ENCODE data around the gene CAMLG. TPM values are rescaled to one million over a fixed set of nuclear protein-coding genes. Genes with fewer than 3 reads are reported as not detected.

CAMLG gene
- total and polyA plus RNA-seq, 9 donors: 40.6 to 91.9 (median 67.9) TPM

DNA sequence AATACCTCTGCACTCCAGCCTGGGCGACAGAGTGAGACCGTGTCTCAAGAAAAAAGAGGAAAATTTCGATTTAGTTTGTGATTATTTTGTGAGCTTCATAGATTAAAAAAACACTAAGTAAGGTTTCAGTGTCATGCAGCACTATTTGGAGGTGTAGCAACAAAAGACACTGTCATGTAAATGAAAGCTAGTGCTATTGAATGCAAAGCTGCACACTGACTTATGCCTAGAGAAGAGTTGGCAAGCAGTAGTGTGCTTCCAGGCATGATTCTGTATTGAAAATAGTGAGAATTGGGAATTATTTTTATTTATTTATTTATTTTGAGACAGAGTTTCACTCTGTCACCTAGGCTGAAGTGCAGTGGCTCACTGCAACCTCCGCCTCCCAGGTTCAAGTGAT lies 54.8 kb downstream of the CAMLG start:
- Histone ChIP-seq H3K27me3 (no peaks in the 10 kb centered on the region), H3K9me3 (no peaks in the 10 kb centered on the region), H3K4me1 (ENCODE audit: insufficient read depth) (no peaks in the 10 kb centered on the region), H3K36me3 (no peaks in the 10 kb centered on the region), H3K27ac (no peak overlapping the region), H3K4me3 (no peak overlapping the region)
- DNase-seq: no peak
- intact Hi-C loops (cut with DNase I): no loop called here
- TF ChIP-seq POLR2A (IDR thresholded peaks at IDR 0.05): no peak
- TF ChIP-seq, protein P1, sequence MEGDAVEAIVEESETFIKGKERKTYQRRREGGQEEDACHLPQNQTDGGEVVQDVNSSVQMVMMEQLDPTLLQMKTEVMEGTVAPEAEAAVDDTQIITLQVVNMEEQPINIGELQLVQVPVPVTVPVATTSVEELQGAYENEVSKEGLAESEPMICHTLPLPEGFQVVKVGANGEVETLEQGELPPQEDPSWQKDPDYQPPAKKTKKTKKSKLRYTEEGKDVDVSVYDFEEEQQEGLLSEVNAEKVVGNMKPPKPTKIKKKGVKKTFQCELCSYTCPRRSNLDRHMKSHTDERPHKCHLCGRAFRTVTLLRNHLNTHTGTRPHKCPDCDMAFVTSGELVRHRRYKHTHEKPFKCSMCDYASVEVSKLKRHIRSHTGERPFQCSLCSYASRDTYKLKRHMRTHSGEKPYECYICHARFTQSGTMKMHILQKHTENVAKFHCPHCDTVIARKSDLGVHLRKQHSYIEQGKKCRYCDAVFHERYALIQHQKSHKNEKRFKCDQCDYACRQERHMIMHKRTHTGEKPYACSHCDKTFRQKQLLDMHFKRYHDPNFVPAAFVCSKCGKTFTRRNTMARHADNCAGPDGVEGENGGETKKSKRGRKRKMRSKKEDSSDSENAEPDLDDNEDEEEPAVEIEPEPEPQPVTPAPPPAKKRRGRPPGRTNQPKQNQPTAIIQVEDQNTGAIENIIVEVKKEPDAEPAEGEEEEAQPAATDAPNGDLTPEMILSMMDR (IDR thresholded peaks at IDR 0.05): no peak
- no peak for TF ChIP-seq EP300 (IDR thresholded peaks at IDR 0.05)
- 94 to 97% (median 95%) methylated on average over 4 of the region's 4 CpGs for WGBS, 3 donors

DNA sequence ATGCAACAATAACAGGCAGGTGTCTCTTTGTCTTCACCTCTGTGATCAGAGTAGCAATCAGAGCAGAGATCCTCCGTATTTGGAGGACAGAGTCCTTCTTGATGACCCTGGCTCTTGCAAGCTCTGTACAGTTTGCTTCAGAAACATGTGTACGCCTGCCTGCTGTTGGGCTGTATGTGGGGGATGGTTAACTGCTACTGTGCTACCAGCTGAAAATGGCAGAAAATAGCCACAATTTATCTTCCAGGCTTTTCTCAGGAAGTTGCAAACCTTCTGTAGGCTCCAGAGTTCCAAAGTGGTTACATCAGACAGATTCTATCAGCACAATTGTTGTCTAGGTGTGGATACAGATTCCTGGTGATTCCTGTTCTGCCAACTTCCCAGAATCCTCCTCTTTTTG lies 55.7 kb downstream of the CAMLG start:
- intact Hi-C loops (cut with DNase I): no loop called here
- no peaks in the 10 kb centered on the region for H3K27me3 ChIP-seq
- 84 to 95% (median 91%) methylated on average over 2 of the region's 2 CpGs for WGBS, 3 donors

DNA sequence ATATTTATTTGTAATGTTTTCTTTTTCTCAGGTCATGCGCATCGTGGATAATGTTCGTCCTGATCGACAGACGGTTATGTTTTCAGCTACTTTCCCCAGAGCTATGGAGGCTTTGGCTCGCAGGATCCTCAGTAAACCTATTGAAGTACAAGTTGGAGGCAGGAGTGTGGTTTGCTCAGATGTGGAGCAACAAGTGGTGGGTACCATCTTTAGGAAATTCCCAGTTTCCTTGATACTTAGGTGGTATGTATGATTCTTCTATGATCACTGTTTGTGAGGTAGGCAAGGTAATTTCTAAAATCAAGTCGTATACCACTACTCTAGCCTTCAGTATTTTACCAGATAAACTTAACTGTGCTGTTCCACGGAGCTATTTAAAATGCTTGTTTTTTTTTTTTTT lies 56.5 kb downstream of the CAMLG start:
- Histone ChIP-seq H3K4me1 (ENCODE audit: insufficient read depth) (no peaks in the 10 kb centered on the region), H3K4me3 (no peak overlapping the region), H3K9me3 (no peaks in the 10 kb centered on the region), H3K27ac (no peak overlapping the region), H3K36me3 (no peaks in the 10 kb centered on the region), H3K27me3 (no peaks in the 10 kb centered on the region)
- intact Hi-C loops (cut with DNase I): no loop called here
- 92 to 94% (median 92%) methylated on average over 8 of the region's 8 CpGs for WGBS, 3 donors
- TF ChIP-seq EP300 (IDR thresholded peaks at IDR 0.05) (no peak), POLR2A (IDR thresholded peaks at IDR 0.05) (no peak)
- TF ChIP-seq, protein P1 (IDR thresholded peaks at IDR 0.05): no peak
- no peak for DNase-seq

More for the DNA sequence above, 55.7 kb downstream of the CAMLG start:
- H3K27ac ChIP-seq: no peak overlapping the region
- no peak for DNase-seq
- H3K9me3 ChIP-seq: no peaks in the 10 kb centered on the region
- TF ChIP-seq POLR2A (IDR thresholded peaks at IDR 0.05): no peak
- no peak for TF ChIP-seq EP300 (IDR thresholded peaks at IDR 0.05)
- TF ChIP-seq, protein P1 (IDR thresholded peaks at IDR 0.05): no peak
- H3K36me3 ChIP-seq: no peaks in the 10 kb centered on the region
- H3K4me3 ChIP-seq: no peak overlapping the region
- H3K4me1 ChIP-seq (ENCODE audit: insufficient read depth): no peaks in the 10 kb centered on the region

DNA sequence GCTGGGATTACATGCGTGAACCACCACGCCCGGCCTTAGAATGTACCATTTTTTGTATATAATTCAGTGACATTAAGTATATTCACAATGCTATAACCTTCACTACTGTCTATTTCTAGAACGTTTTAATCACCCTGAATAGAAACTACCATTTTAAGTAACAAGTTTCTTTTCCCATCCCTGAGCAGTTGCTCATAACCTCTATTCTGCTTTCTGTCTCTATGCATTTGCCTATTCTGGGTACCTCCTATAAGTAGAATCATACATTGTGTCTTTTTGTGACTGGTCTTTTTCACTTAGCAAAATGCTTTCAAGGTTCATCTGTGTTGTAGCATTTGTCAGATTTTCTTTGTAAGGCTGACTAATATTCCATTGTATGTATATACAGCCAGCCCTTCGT lies 60.1 kb downstream of the CAMLG start:
- Histone ChIP-seq H3K9me3 (no peaks in the 10 kb centered on the region), H3K36me3 (no peaks in the 10 kb centered on the region), H3K4me1 (ENCODE audit: insufficient read depth) (no peaks in the 10 kb centered on the region), H3K4me3 (no peak overlapping the region), H3K27ac (no peak overlapping the region), H3K27me3 (no peaks in the 10 kb centered on the region)
- intact Hi-C loops (cut with DNase I): no loop called here
- no peak for DNase-seq
- TF ChIP-seq POLR2A (IDR thresholded peaks at IDR 0.05): no peak
- no peak for TF ChIP-seq EP300 (IDR thresholded peaks at IDR 0.05)
- TF ChIP-seq, protein P1 (IDR thresholded peaks at IDR 0.05): no peak
- 85 to 91% (median 89%) methylated on average over 5 of the region's 5 CpGs for WGBS, 3 donors

Small RNAs within 50 kb of the gene (small RNA-seq; reads per million reads assigned to genes)
- gene RNU6-1164P (not detected), gene RNU6-757P (not detected)

Other genes starting within 250 kb of the CAMLG start
- gene JADE2, start 212.9 kb upstream of the CAMLG start, total RNA-seq: 10 to 100 TPM; 31.4 to 82.9 (median 74.9) TPM
- gene JADE2, start 212.9 kb upstream of the CAMLG start, polyA plus RNA-seq: 10 to 100 TPM; 23.2 to 28.1 TPM
- gene SAR1B, start 105.7 kb upstream of the CAMLG start, total RNA-seq: 10 to 100 TPM; 19.0 to 56.3 (median 41.8) TPM
- gene SAR1B, start 105.7 kb upstream of the CAMLG start, polyA plus RNA-seq: 10 to 100 TPM; 10.5 to 31.3 TPM
- gene SEC24A, start 89.8 kb upstream of the CAMLG start, total RNA-seq: 10 to 100 TPM; 11.2 to 22.3 (median 17.5) TPM
- gene SEC24A, start 89.8 kb upstream of the CAMLG start, polyA plus RNA-seq: 10 to 100 TPM in 1 of 2 donors, 1 to 10 TPM in 1; 5.0 to 11.6 TPM
- 10 to 100 TPM; 27.4 to 54.7 (median 41.1) TPM for gene DDX46, start 20.2 kb downstream of the CAMLG start, total RNA-seq
- 10 to 100 TPM; 17.8 to 37.1 TPM for gene DDX46, start 20.2 kb downstream of the CAMLG start, polyA plus RNA-seq
- gene C5orf24, start 107.4 kb downstream of the CAMLG start, total RNA-seq: 10 to 100 TPM; 34.5 to 46.8 (median 36.8) TPM
- 10 to 100 TPM; 20.0 to 34.1 TPM for gene C5orf24, start 107.4 kb downstream of the CAMLG start, polyA plus RNA-seq
- 10 to 100 TPM; 55.3 to 75.0 (median 70.9) TPM for gene TXNDC15, start 135.8 kb downstream of the CAMLG start, total RNA-seq
- gene TXNDC15, start 135.8 kb downstream of the CAMLG start, polyA plus RNA-seq: 100 to 1,000 TPM in 1 of 2 donors, 10 to 100 TPM in 1; 77.9 to 150 TPM
- 10 to 100 TPM in 3 of 7 donors, 1 to 10 TPM in 4; 5.7 to 13.1 (median 9.5) TPM for gene PCBD2, start 166.6 kb downstream of the CAMLG start, total RNA-seq
- gene PCBD2, start 166.6 kb downstream of the CAMLG start, polyA plus RNA-seq: 1 to 10 TPM; 4.5 to 8.2 TPM
- under 1 TPM; 0.36 to 0.85 (median 0.63) TPM for gene CATSPER3, start 229.4 kb downstream of the CAMLG start, total RNA-seq
- gene CATSPER3, start 229.4 kb downstream of the CAMLG start, polyA plus RNA-seq: under 1 TPM; 0.45 to 0.57 TPM